ENCODE results near the gene POLG. TPM values are rescaled to one million over a fixed set of nuclear protein-coding genes. Genes with fewer than 3 reads are reported as not detected.

The POLG gene
- total RNA-seq, 1 experiment from 2014 or later = 60.3 TPM

GRCh38 chr15:89341316-89342005 is 6.8 kb upstream of the POLG start:
- Histone ChIP-seq H3K14ac (ENCODE audit: insufficient read depth, low read length) (no peak overlapping the region; the same call in 1 of the 2 replicates), H2BK15ac (ENCODE audit: low read depth, low read length) (no peak overlapping the region), H3K4ac (ENCODE audit: low read depth, low read length) (no peak overlapping the region), H2BK120ac (ENCODE audit: low read depth, low read length, poor library complexity, severe bottlenecking) (no peak overlapping the region), H2BK5ac (ENCODE audit: insufficient read length, low read length) (no peak overlapping the region), H2AK5ac (ENCODE audit: insufficient read length, low read length) (no peak overlapping the region), H3K79me2 (ENCODE audit: insufficient read depth, low read length) (no peaks in the 10 kb centered on the region), H3K4me1 (ENCODE audit: insufficient read depth, low read length) (no peaks in the 10 kb centered on the region), H3K56ac (ENCODE audit: insufficient read length, low read depth, low read length) (no peak overlapping the region), H4K8ac (replicated peaks; ENCODE audit: insufficient read length, low read depth, low read length) (no peak overlapping the region), H3K9me3 (ENCODE audit: control insufficient read depth, low read depth, low read length) (no peaks in the 10 kb centered on the region), H3K79me1 (ENCODE audit: insufficient read depth, low read depth, low read length, poor library complexity, severe bottlenecking) (no peaks in the 10 kb centered on the region), H3K23me2 (ENCODE audit: insufficient read length, low read depth, low read length, poor library complexity, severe bottlenecking) (no peaks in the 10 kb centered on the region), H3K18ac (ENCODE audit: insufficient read length, low read depth, low read length) (no peak overlapping the region), H2BK20ac (ENCODE audit: low read depth, low read length, poor library complexity, severe bottlenecking) (no peak overlapping the region), H3K27me3 (ENCODE audit: insufficient read depth, low read length) (no peaks in the 10 kb centered on the region), H3K4me2 (ENCODE audit: insufficient read depth, insufficient read length, low read length) (no peak overlapping the region), H4K20me1 (ENCODE audit: control insufficient read depth, insufficient read depth, insufficient read length) (no peaks in the 10 kb centered on the region), H3K9ac (ENCODE audit: extremely low read depth, insufficient read length, low read length) (no peak overlapping the region), H3K23ac (ENCODE audit: insufficient read length, low read depth, low read length) (no peak overlapping the region), H4K5ac (ENCODE audit: insufficient read length, low read depth, low read length) (no peak overlapping the region), H3K27ac (ENCODE audit: insufficient read length, low read depth, low read length) (no peak overlapping the region), H4K91ac (ENCODE audit: insufficient read length, low read depth, low read length) (no peak overlapping the region), H3T11ph (ENCODE audit: low read length) (no peak overlapping the region), H2AFZ (ENCODE audit: low read length) (no peak overlapping the region), H2BK12ac (ENCODE audit: insufficient read length, low read depth, low read length) (no peak overlapping the region)
- H3K36me3 Mint-ChIP-seq (ENCODE audit: insufficient read depth in 1 of 3, low read depth in 3 of 3) = no peaks in the 10 kb centered on the region
- TF ChIP-seq, protein P1, sequence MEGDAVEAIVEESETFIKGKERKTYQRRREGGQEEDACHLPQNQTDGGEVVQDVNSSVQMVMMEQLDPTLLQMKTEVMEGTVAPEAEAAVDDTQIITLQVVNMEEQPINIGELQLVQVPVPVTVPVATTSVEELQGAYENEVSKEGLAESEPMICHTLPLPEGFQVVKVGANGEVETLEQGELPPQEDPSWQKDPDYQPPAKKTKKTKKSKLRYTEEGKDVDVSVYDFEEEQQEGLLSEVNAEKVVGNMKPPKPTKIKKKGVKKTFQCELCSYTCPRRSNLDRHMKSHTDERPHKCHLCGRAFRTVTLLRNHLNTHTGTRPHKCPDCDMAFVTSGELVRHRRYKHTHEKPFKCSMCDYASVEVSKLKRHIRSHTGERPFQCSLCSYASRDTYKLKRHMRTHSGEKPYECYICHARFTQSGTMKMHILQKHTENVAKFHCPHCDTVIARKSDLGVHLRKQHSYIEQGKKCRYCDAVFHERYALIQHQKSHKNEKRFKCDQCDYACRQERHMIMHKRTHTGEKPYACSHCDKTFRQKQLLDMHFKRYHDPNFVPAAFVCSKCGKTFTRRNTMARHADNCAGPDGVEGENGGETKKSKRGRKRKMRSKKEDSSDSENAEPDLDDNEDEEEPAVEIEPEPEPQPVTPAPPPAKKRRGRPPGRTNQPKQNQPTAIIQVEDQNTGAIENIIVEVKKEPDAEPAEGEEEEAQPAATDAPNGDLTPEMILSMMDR (conservative IDR thresholded peaks at IDR 0.05) = no peak
- no peak for DNase-seq
- H3K4me1 Mint-ChIP-seq = peaks cover 3 to 9% of the 10 kb centered on the region in 2 experiments; a peak in 2 of 4 replicates
- H3K9me3 Mint-ChIP-seq = no peaks in the 10 kb centered on the region
- WGBS (ENCODE audit: extremely low coverage, insufficient read length, low lambda C conversion rate) = no CpG with 5 or more reads among the region's 8 CpGs
- H3K27ac Mint-ChIP-seq = no peak overlapping the region
- H3K4me3 Mint-ChIP-seq = no peak overlapping the region
- H3K27me3 Mint-ChIP-seq (ENCODE audit: low read depth) = peaks cover 41% of the 10 kb centered on the region
